DOHH2 (cell line): ENCODE results near the gene ZFAND3.

ENCODE experiments used
- H3F3A ChIP-seq: fragments of 200-600 bp; sonication (generic), shearing (Covaris generic); 2 replicates; pipeline ENCODE4 v1.6.0; 2016; ENCODE audit warnings: antibody characterized with exemption, mild to moderate bottlenecking; ENCODE audit not compliant: control insufficient read depth, insufficient read depth
- H3K27ac ChIP-seq: fragments of 200-600 bp; sonication (generic); 2 replicates; pipeline ENCODE4 v1.5.1; 2014; ENCODE audit warnings: low read depth, mild to moderate bottlenecking, low read length, moderate library complexity
- H3K27me3 ChIP-seq: fragments of 200-600 bp; sonication (generic); 2 replicates; pipeline ENCODE4 v1.6.1; 2014; ENCODE audit warnings: mild to moderate bottlenecking, low read length, mixed read lengths; ENCODE audit not compliant: control insufficient read depth
- H3K36me3 ChIP-seq: fragments of 200-600 bp; sonication (generic); 2 replicates; pipeline ENCODE4 v1.6.1; 2014; ENCODE audit warnings: mild to moderate bottlenecking, low read length, moderate library complexity, mixed read lengths; ENCODE audit not compliant: control insufficient read depth
- H3K4me1 ChIP-seq: fragments of 200-600 bp; sonication (generic); 2 replicates; pipeline ENCODE4 v1.6.1; 2014; ENCODE audit warnings: mild to moderate bottlenecking, low read length, mixed read lengths; ENCODE audit not compliant: control insufficient read depth
- H3K4me2 ChIP-seq: fragments of 200-600 bp; sonication (generic); 2 replicates; pipeline ENCODE4 v1.6.0; 2014; ENCODE audit warnings: mild to moderate bottlenecking, low read length, moderate library complexity
- H3K4me3 ChIP-seq: fragments of 200-600 bp; sonication (generic); 2 replicates; pipeline ENCODE4 v1.5.1; 2014; ENCODE audit warnings: mild to moderate bottlenecking, low read length, mixed read lengths
- H3K79me2 ChIP-seq: fragments of 200-600 bp; sonication (generic); 2 replicates; pipeline ENCODE4 v1.6.1; 2014; ENCODE audit warnings: mild to moderate bottlenecking, low read length, mixed read lengths; ENCODE audit not compliant: control insufficient read depth
- H3K9me2 ChIP-seq: fragments of 200-600 bp; sonication (generic); replicated peaks from 2 replicates; pipeline ENCODE4 v1.6.1; 2014; ENCODE audit warnings: mild to moderate bottlenecking, low read length, mixed read lengths; ENCODE audit not compliant: control insufficient read depth
- H3K9me3 ChIP-seq: fragments of 200-600 bp; sonication (generic); 2 replicates; pipeline ENCODE4 v1.6.1; 2014; ENCODE audit warnings: antibody characterized with exemption, low read length, mixed read lengths; ENCODE audit not compliant: control insufficient read depth, insufficient read depth
- H4K20me1 ChIP-seq: fragments of 200-600 bp; sonication (generic); 2 replicates; pipeline ENCODE4 v1.6.0; 2014; ENCODE audit warnings: low read depth, mild to moderate bottlenecking, antibody characterized with exemption, low read length, moderate library complexity; ENCODE audit not compliant: control insufficient read depth, insufficient read depth
- CTCF ChIP-seq: fragments of 200-600 bp; sonication (generic); IDR thresholded peaks from one replicate; pipeline ENCODE4 v1.5.1; 2014; ENCODE audit warnings: antibody characterized with exemption, mild to moderate bottlenecking, low read depth, low read length; ENCODE audit not compliant: poor library complexity, severe bottlenecking
- EZH2phosphoT487 ChIP-seq: fragments of 200-600 bp; sonication (generic); IDR thresholded peaks from 2 replicates; pipeline ENCODE4 v1.6.1; 2017; ENCODE audit warnings: borderline replicate concordance, mild to moderate bottlenecking, antibody characterized with exemption, low read length, moderate library complexity, mixed read lengths

The ZFAND3 gene

GRCh38 chr6:37801605-37801940, 18.0 kb upstream of the ZFAND3 start:
- H3K9me3 ChIP-seq: no peaks in the 10 kb centered on the region
- no peak overlapping the region for H3K27ac ChIP-seq
- no peaks in the 10 kb centered on the region for H3K9me2 ChIP-seq
- H3K4me2 ChIP-seq: no peak overlapping the region
- H4K20me1 ChIP-seq: no peaks in the 10 kb centered on the region
- no peaks in the 10 kb centered on the region for H3K79me2 ChIP-seq
- H3K27me3 ChIP-seq: peaks cover 11% of the 10 kb centered on the region
- H3K4me1 ChIP-seq: no peaks in the 10 kb centered on the region
- no peaks in the 10 kb centered on the region for H3F3A ChIP-seq
- H3K4me3 ChIP-seq: no peak overlapping the region
- no peak for TF ChIP-seq CTCF
- no peak for TF ChIP-seq EZH2phosphoT487
- H3K36me3 ChIP-seq: no peaks in the 10 kb centered on the region

DNA sequence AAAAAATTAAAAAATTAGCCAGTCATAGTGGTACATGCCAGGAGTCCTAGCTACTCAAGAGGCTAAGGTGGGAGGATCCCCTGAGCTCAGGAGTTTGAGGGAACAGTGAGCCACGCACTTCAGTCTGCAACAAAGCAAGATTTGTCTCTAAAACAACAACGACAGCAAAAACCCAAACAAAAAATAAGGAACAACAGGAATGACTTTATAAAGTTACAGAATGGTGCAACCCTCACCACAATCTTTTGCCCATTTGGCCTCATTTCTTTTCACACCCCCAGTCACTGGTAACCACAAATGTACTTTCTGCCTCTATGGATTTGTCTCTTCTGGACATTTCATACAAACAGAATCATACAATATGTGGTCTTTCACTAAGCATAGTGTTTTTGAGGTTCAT, 16.7 kb upstream of the ZFAND3 start:
- Histone ChIP-seq H3K4me1 (no peaks in the 10 kb centered on the region), H3K9me2 (no peaks in the 10 kb centered on the region), H3K9me3 (no peaks in the 10 kb centered on the region), H3K79me2 (no peaks in the 10 kb centered on the region), H3K36me3 (no peaks in the 10 kb centered on the region), H3K27ac (no peak overlapping the region), H3K27me3 (peaks cover 17% of the 10 kb centered on the region), H3K4me2 (no peak overlapping the region), H3F3A (no peaks in the 10 kb centered on the region), H4K20me1 (no peaks in the 10 kb centered on the region), H3K4me3 (no peak overlapping the region)
- TF ChIP-seq CTCF (no peak), EZH2phosphoT487 (no peak)

DNA sequence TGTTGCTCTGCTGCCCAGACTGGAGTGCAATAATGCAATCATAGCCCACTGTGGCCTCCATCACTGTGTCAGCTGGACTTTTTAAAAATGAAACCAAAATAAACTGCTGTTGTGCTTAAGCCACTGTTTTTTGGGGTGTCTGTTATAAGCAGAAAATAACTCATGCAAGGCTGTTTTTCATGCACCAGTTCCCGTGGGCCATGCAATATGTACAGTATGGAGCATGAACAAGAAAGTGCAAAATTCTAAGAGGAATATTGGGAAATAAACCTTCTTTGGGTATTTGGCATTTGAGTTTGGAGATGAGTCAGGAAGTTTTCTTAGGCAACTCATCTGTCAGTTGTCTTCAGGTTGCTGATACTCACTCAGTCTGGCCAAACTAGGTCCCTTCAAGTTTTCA, 14.9 kb upstream of the ZFAND3 start:
- Histone ChIP-seq H3K9me3 (no peaks in the 10 kb centered on the region), H3K9me2 (no peaks in the 10 kb centered on the region), H3F3A (no peaks in the 10 kb centered on the region), H3K27ac (no peak overlapping the region), H4K20me1 (no peaks in the 10 kb centered on the region), H3K4me1 (no peaks in the 10 kb centered on the region), H3K27me3 (peaks cover 26% of the 10 kb centered on the region), H3K4me3 (no peak overlapping the region), H3K4me2 (no peak overlapping the region), H3K79me2 (no peaks in the 10 kb centered on the region), H3K36me3 (no peaks in the 10 kb centered on the region)
- TF ChIP-seq EZH2phosphoT487: no peak
- TF ChIP-seq CTCF: no peak

GRCh38 chr6:37806213-37806612, 13.3 kb upstream of the ZFAND3 start:
- Histone ChIP-seq H3K4me1 (no peaks in the 10 kb centered on the region), H3K27me3 (peaks cover 26% of the 10 kb centered on the region)

More at GRCh38 chr6:37806213-37806612, 13.3 kb upstream of the ZFAND3 start:
- H3K79me2 ChIP-seq: no peaks in the 10 kb centered on the region
- no peak overlapping the region for H3K4me3 ChIP-seq
- no peaks in the 10 kb centered on the region for H3F3A ChIP-seq
- no peak overlapping the region for H3K27ac ChIP-seq
- H3K9me3 ChIP-seq: no peaks in the 10 kb centered on the region
- H4K20me1 ChIP-seq: no peaks in the 10 kb centered on the region
- no peaks in the 10 kb centered on the region for H3K9me2 ChIP-seq
- no peaks in the 10 kb centered on the region for H3K36me3 ChIP-seq
- H3K4me2 ChIP-seq: no peak overlapping the region
- TF ChIP-seq CTCF (no peak), EZH2phosphoT487 (no peak)
